Adrenal gland (tissue), 5 donors: ENCODE data around the gene MMP21.

ENCODE experiments used
- POLR2A ChIP-seq, 2 donors: fragments of 450-650 bp; IDR thresholded peaks; one replicate each; pipeline ENCODE4 v1.6.1; 2017; ENCODE audit warnings: antibody characterized with exemption in 2 of 2, mild to moderate bottlenecking in 2 of 2, moderate library complexity in 1 of 2
- TF ChIP-seq, protein P1 (sequence below), 6 experiments: fragments of 450-650 bp in 4 of 6; fragments of 200-600 bp in 2 of 6; sonication (generic) in 1 of 6; IDR thresholded peaks; 1 replicate in 5 of 6; 2 replicates in 1 of 6; pipeline versions ENCODE4 v1.5.1 to v1.8.0; 2016 to 2021; ENCODE audit warnings: antibody characterized with exemption in 6 of 6, mild to moderate bottlenecking in 2 of 6, moderate library complexity in 1 of 6
- donor health status: DM: no; HTN: no; CAD: no.

DNA sequence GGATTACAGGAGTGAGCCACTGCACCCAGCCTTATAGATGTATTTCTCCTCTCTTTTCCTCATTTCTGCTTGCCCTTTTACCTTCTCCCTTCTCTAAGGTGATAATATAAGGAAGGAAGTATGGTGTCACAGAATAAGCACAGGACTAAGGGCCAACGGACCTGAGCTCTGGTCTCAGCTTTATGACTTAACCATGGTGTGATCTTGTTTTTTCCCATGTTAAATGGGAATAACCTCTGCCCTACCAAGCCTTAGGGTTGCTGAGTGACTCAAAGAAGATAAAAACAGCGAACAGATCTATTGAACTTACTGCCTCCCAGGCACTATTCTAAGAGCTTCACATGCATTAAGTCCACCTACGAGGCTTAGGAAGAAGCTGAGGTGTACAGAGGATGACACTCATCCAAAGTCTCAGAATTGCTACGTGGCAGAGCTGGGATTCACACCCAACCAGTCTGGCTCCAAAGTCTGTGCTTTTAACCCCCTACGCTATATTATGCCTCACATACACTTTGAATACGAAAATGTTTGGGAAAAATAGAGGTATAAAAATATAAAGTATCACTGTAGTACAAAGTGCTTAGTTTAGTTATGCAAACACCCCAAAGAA lies 41.8 kb upstream of the MMP21 start:
- TF ChIP-seq, protein P1, sequence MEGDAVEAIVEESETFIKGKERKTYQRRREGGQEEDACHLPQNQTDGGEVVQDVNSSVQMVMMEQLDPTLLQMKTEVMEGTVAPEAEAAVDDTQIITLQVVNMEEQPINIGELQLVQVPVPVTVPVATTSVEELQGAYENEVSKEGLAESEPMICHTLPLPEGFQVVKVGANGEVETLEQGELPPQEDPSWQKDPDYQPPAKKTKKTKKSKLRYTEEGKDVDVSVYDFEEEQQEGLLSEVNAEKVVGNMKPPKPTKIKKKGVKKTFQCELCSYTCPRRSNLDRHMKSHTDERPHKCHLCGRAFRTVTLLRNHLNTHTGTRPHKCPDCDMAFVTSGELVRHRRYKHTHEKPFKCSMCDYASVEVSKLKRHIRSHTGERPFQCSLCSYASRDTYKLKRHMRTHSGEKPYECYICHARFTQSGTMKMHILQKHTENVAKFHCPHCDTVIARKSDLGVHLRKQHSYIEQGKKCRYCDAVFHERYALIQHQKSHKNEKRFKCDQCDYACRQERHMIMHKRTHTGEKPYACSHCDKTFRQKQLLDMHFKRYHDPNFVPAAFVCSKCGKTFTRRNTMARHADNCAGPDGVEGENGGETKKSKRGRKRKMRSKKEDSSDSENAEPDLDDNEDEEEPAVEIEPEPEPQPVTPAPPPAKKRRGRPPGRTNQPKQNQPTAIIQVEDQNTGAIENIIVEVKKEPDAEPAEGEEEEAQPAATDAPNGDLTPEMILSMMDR (IDR thresholded peaks at IDR 0.05): no peak
- no peak for TF ChIP-seq POLR2A (IDR thresholded peaks at IDR 0.05)
